SU-DHL-6 (cell line): ENCODE data around the gene GET4.

Experiments
- H2AFZ ChIP-seq: fragments of 200-600 bp; sonication (generic); 2 replicates; pipeline ENCODE4 v1.6.1; 2014; ENCODE audit warnings: low read depth, mild to moderate bottlenecking, moderate library complexity, mixed read lengths, antibody characterized with exemption, low read length; ENCODE audit not compliant: severe bottlenecking
- H3F3A ChIP-seq: fragments of 200-600 bp; shearing (Covaris generic); 2 replicates; pipeline ENCODE4 v1.6.0; 2016; ENCODE audit warnings: antibody characterized with exemption, mild to moderate bottlenecking; ENCODE audit not compliant: insufficient read depth
- H3K27ac ChIP-seq: fragments of 200-600 bp; sonication (generic); 2 replicates; pipeline ENCODE4 v1.5.1; 2016; ENCODE audit warnings: low read depth, mild to moderate bottlenecking, low read length, moderate library complexity, mixed read lengths
- H3K27me3 ChIP-seq: fragments of 200-600 bp; sonication (generic), shearing (Covaris generic); 2 replicates; pipeline ENCODE4 v1.6.0; 2014; ENCODE audit warnings: mild to moderate bottlenecking, low read length
- H3K36me3 ChIP-seq: fragments of 200-600 bp; sonication (generic); 2 replicates; pipeline ENCODE4 v1.6.1; 2014; ENCODE audit warnings: mild to moderate bottlenecking, low read length, mixed read lengths
- H3K4me2 ChIP-seq: fragments of 300-600, 200-600 bp; shearing (Covaris generic), sonication (generic); 2 replicates; pipeline ENCODE4 v1.6.0; 2014; ENCODE audit warnings: low read length, low read depth, mild to moderate bottlenecking; ENCODE audit not compliant: poor library complexity, severe bottlenecking
- H3K4me3 ChIP-seq: fragments of 200-600 bp; sonication (generic); 2 replicates; pipeline ENCODE4 v1.5.1; 2014; ENCODE audit warnings: antibody characterized with exemption, low read length, mild to moderate bottlenecking, mixed read lengths; ENCODE audit not compliant: insufficient read depth, poor library complexity, severe bottlenecking
- H3K79me2 ChIP-seq: fragments of 200-600 bp; sonication (generic); 2 replicates; pipeline ENCODE4 v1.6.1; 2014; ENCODE audit warnings: mild to moderate bottlenecking, low read length, moderate library complexity; ENCODE audit not compliant: insufficient read depth
- H3K9ac ChIP-seq: fragments of 200-600 bp; sonication (generic); 2 replicates; pipeline ENCODE4 v1.7.0; 2014; ENCODE audit warnings: mild to moderate bottlenecking, low read length
- H3K9me2 ChIP-seq: fragments of 200-600 bp; sonication (generic); replicated peaks from 2 replicates; pipeline ENCODE4 v1.6.1; 2014; ENCODE audit warnings: low read length; ENCODE audit not compliant: insufficient read depth
- H3K9me3 ChIP-seq: fragments of 200-600 bp; sonication (generic); 2 replicates; pipeline ENCODE4 v1.6.1; 2014; ENCODE audit warnings: low read length, mixed read lengths; ENCODE audit not compliant: insufficient read depth
- H4K20me1 ChIP-seq: fragments of 200-600 bp; sonication (generic); 2 replicates; pipeline ENCODE4 v1.6.1; 2014; ENCODE audit warnings: low read depth, mild to moderate bottlenecking, antibody characterized with exemption, low read length, moderate library complexity, mixed read lengths
- EZH2phosphoT487 ChIP-seq: fragments of 200-600 bp; sonication (generic), shearing (Covaris generic); conservative IDR thresholded peaks from 2 replicates; pipeline ENCODE4 v1.6.1; 2018; ENCODE audit warnings: mild to moderate bottlenecking, antibody characterized with exemption, low read length, moderate library complexity, mixed read lengths
- TF ChIP-seq, protein P1 (sequence below): fragments of 200-600 bp; sonication (generic); IDR thresholded peaks from one replicate; pipeline ENCODE4 v1.5.1; 2017; ENCODE audit warnings: antibody characterized with exemption, mild to moderate bottlenecking, low read length, moderate library complexity; ENCODE audit not compliant: insufficient read depth, poor library complexity, severe bottlenecking

Gene GET4

DNA sequence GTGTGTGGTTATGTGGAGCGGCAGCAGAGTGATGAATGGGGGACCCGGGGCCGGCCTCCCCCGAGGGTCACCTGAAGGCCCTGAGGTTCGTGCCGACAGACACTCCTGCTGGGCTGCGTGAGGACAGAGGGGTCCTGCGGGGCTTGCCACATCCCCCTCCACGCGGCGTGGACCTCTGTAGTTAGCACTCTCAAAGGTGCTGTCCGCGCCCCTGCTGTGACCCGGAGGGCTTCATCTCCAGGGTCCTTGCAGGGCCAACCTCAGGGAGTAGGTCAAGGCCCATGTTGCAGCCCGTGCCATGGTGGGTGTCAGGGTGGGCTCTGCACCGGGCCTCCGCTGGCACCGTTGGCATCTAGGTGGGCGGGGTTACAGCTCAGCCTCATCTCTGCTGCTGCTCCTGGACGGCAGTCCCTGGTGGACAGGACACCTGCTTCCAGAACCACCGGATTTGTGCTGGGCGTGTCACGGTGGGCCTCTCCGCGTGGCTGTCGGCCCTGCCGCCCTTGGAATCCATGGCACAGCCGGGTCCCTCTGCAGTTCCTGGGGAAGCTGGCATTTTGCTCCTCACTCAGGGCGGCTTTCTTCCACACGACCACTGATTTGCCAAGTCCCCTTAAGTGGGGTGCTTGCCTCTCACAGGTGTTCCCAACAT is 19.8 kb upstream of the GET4 start:
- Histone ChIP-seq H3K4me3 (no peak overlapping the region), H3K27me3 (no peaks in the 10 kb centered on the region), H3K79me2 (no peaks in the 10 kb centered on the region), H3K27ac (no peak overlapping the region), H3K9me3 (no peaks in the 10 kb centered on the region), H3F3A (no peaks in the 10 kb centered on the region), H3K9me2 (no peaks in the 10 kb centered on the region), H3K36me3 (peaks cover 3% of the 10 kb centered on the region; the same call in 1 of the 2 replicates), H4K20me1 (no peaks in the 10 kb centered on the region), H3K4me2 (no peak overlapping the region), H3K9ac (no peak overlapping the region), H2AFZ (no peak overlapping the region)
- TF ChIP-seq, protein P1, sequence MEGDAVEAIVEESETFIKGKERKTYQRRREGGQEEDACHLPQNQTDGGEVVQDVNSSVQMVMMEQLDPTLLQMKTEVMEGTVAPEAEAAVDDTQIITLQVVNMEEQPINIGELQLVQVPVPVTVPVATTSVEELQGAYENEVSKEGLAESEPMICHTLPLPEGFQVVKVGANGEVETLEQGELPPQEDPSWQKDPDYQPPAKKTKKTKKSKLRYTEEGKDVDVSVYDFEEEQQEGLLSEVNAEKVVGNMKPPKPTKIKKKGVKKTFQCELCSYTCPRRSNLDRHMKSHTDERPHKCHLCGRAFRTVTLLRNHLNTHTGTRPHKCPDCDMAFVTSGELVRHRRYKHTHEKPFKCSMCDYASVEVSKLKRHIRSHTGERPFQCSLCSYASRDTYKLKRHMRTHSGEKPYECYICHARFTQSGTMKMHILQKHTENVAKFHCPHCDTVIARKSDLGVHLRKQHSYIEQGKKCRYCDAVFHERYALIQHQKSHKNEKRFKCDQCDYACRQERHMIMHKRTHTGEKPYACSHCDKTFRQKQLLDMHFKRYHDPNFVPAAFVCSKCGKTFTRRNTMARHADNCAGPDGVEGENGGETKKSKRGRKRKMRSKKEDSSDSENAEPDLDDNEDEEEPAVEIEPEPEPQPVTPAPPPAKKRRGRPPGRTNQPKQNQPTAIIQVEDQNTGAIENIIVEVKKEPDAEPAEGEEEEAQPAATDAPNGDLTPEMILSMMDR: no peak
- TF ChIP-seq EZH2phosphoT487: no peak

DNA sequence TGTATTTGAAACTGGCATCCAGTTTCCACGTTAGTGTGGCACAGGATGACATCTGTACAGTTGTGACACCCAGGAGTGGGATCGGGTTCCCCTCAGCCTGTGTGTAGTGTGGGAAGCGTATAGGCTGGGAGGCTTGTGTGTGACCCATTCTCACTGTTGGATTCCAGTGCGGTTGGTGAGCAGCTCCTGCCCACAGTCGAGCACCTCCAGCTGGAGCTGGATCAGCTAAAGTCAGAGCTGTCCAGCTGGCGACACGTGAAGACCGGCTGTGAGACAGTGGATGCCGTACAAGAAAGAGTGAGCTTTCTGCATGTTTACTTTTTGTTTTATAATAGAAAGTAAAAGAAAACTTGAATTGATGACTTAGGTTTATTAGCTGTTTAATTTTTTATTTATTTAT is 18.7 kb upstream of the GET4 start:
- Histone ChIP-seq H3K4me3 (no peak overlapping the region), H4K20me1 (no peaks in the 10 kb centered on the region), H3K9me3 (no peaks in the 10 kb centered on the region), H3F3A (no peaks in the 10 kb centered on the region), H3K27ac (no peak overlapping the region), H3K79me2 (no peaks in the 10 kb centered on the region), H3K36me3 (peaks cover 5% of the 10 kb centered on the region; the same call in 1 of the 2 replicates), H3K9ac (no peak overlapping the region), H3K9me2 (no peaks in the 10 kb centered on the region), H3K4me2 (no peak overlapping the region), H2AFZ (no peak overlapping the region), H3K27me3 (no peaks in the 10 kb centered on the region)
- TF ChIP-seq, protein P1: no peak
- TF ChIP-seq EZH2phosphoT487: no peak

DNA sequence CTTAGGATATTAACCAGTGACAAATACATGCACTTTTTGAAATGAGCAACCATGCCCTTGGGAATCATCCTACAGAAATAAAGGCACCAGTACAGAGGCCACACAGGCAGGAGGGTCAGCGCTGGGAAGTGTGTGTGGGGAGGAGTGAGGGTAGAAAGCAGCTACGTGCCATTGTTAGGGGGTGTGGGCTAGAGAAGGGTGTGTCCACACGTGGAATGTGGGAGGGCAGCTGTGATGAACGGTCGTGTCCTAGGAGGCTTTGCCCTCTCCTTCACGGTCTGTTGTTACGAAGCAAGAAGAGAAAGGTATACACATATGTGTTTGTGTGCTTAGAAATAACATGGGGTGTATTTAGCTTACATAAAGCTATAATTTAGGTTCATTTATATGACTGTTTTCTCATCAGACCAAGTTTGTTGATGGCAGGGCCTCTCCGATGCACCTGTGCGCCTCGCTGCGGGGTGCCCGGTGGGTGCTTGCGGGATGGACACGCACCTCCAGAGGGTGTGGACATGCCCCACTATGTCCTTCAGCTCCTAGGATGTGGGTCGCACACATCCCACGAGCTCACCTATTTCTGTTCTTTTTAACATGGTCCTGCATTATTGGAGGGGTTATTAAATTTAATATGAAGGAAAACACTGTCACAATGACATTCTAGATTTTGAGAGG is 16.9 kb upstream of the GET4 start:
- Histone ChIP-seq H3K27me3 (no peaks in the 10 kb centered on the region), H2AFZ (no peak overlapping the region), H3K4me2 (no peak overlapping the region), H3K4me3 (no peak overlapping the region), H3K79me2 (no peaks in the 10 kb centered on the region), H3K9me2 (no peaks in the 10 kb centered on the region), H3K9ac (no peak overlapping the region), H3F3A (no peaks in the 10 kb centered on the region), H3K9me3 (no peaks in the 10 kb centered on the region), H3K27ac (no peak overlapping the region), H3K36me3 (peaks cover 5% of the 10 kb centered on the region; the same call in 1 of the 2 replicates), H4K20me1 (no peaks in the 10 kb centered on the region)
- TF ChIP-seq, protein P1: no peak
- no peak for TF ChIP-seq EZH2phosphoT487
